HG02943 (cell line): Measurements from ENCODE around the gene PAX7.
"Not testable (repeated sequence)": the region's sequence is repeated elsewhere in the genome, so short reads cannot be mapped to it uniquely, and the experiment has no call there.

ENCODE experiments used
- ATAC-seq: cut with Tn5 transposase; IDR thresholded peaks from one replicate; pipeline ENCODE4 v1.9.1; 2021; ENCODE audit warnings: mild to moderate bottlenecking, low read depth, moderate library complexity; ENCODE audit not compliant: unreplicated experiment

Gene PAX7

DNA sequence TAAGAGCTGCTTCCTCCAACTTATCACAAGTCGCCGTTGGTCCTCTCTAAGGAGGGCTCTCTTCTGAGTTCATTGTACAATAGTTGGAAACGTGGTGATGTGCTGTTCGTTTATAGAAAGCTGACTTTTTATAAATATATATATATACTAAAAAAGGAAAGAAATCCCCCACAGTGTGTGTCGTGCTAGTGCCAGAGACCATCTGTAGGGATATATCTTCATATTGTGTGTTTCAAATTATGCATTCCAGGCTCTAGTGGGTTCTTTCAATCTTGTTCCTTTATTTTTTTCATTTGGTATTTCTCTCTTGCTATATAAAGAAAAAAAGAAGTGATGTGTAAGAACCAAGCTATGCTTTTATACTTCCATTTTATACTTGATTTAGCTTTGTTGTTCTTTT is 117.0 kb downstream of the PAX7 start:
- no peak for ATAC-seq

DNA sequence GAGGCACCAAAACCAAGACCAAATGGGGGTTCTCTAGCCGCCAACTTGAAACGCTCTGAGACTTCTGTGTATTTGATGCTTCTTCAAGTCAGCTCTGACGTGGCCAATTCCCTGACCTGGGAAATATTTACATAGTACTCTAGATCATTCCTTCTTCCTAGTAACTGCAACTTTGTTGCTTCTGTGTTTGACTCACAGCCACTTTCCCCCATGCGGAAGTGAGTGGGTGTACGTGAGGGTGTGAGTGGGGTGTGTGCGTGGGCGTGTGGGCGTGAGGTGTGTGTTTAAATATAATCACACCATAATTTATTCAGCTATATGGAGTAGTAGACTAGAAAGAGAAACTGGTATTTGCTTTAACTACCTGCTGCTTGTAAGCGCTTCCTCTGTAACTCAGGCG is 117.8 kb downstream of the PAX7 start:
- ATAC-seq, result no peak

DNA sequence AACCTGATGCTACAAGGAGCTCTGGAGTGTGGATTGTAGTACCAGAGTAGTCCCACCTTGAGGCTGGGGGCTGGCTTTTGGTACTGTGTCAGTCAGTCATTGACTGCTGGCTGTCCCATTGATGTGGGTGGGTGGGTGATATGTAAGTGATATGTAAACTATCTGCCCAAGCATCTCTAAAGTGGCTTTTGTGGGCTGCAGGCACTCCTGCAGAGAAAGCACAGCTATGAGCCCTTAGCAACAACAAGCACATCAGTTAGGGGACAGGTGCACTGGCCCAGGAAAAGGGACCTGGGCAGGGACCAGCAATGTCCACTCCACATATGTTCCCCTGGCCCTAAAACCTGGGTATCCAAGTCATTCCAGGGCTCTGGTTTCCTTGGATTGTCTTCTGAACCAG is 118.9 kb downstream of the PAX7 start:
- no peak for ATAC-seq

DNA sequence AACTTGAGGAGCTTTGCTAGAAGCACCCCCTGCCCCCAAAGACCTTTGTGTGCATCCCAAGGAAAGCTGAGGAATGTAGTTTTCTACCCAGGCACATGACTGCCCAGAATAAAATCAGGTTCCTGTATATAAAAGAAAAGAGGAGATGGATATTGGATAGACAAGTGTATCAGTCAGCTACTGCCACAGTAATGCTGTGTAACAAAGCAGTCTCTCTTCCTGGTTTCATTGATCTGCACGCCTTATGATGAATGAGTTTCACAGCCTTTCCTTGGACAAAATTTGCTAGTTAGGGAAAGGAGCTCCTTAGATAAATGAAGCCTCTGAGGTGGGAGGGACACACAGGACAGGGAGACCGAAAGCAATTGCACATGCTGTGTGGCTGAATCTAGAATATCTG is 120.0 kb downstream of the PAX7 start:
- no peak for ATAC-seq

GRCh38 chr1:18751425-18751824 is 120.8 kb downstream of the PAX7 start:
- ATAC-seq, result no peak

DNA sequence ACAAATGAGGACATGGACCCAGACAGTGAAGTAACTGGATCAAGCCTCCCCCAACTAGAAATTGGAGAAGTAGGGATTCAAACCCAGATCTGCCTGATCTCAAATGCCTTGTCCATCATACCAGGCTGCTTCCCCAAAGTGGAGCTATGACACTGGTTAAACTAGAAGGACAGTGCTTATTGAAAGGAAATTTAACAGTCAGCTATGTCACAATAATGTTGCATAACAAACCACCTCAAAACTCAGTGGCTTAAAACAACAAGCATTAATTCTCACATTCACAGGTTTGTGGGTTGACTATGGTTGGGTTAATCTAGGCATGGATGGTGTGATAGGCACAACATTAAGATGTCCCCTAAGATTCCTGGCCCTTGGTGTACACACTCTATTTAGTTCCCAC is 121.8 kb downstream of the PAX7 start:
- ATAC-seq, result no peak

DNA sequence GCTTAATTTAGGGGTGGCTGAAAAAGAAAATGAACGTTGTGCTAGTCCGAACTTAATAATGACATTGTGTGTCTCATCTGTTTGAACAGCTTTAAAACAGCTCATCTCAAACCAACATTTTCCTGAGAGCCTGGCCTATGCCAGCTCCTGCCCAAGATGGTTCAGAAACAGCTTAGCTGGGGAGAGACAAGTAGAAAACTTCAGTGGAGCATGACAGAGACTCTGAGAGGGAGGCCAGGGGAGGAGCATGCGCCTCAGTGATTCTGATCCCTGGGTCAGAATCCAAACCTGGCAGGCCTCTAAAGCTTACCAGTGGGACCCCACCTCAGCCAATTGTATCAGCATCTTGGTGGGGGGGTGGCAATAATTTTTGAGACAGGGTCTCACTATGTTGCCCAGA is 129.5 kb downstream of the PAX7 start:
- ATAC-seq, result no peak

GRCh38 chr1:18761948-18762840 is 131.5 kb downstream of the PAX7 start:
- no peak for ATAC-seq

DNA sequence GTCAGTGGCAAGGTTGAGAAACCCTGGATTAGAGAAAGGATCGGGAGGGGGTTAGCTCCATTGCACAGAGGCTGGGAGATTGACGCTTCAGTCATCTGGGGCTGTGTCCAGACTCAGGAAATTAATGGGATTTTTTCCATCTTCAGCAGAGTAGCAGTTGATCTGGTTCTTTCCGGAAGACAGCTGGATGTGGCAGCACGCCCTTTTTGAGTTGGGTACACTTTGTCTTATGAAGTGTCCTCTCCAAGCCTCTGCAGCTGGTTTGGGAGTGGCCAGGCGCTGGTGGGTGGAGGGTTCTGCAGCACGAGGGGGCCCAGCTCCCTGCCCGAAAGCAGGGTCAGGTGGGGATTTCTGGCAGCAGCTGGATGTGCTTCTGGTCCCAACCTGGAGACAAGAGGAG is 133.7 kb downstream of the PAX7 start:
- ATAC-seq, result no peak

DNA sequence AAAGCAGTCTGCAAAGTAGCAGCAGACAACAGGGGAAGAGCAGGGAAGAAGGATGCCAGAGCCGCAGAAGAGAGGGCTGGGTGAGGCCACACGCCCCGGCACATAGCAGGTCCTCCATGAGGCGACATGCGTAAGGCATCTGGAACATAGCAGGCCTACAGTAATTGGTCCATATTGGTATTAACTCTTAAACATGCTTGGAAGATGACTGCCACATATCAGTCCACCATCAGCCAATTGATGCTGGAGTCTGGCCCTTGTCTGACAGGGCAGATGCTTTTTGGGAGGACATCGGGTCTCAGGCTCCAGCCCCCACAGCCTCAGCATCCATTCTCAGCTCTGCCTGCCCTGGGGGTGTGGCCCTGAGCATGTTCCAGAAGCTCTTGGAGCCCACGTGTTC is 135.1 kb downstream of the PAX7 start:
- ATAC-seq, result no peak

GRCh38 chr1:18766328-18766727 is 135.7 kb downstream of the PAX7 start:
- ATAC-seq, result no peak

- ATAC-seq, result not testable (repeated sequence)
Observed at GRCh38 chr1:18767576-18767975, 136.9 kb downstream of the PAX7 start.

DNA sequence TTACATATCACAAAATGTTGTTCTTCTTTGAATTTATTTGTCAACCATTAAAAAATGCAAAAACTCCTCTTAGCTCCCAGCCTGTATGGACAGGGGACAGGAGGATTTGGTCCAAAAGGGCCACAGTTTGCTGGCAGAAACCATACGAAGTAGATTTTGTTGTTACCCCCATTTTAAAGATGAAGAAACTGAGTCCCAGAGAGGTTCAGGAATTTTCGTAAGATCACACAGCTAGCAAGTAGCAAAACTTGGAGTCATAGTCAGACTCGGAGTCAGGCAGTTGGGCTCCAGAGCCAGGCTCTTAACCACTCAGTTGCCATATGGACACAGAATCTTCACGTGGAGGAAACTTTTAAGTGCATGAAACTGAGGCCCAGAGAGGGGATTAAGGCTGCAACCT is 137.4 kb downstream of the PAX7 start:
- ATAC-seq, result no peak

DNA sequence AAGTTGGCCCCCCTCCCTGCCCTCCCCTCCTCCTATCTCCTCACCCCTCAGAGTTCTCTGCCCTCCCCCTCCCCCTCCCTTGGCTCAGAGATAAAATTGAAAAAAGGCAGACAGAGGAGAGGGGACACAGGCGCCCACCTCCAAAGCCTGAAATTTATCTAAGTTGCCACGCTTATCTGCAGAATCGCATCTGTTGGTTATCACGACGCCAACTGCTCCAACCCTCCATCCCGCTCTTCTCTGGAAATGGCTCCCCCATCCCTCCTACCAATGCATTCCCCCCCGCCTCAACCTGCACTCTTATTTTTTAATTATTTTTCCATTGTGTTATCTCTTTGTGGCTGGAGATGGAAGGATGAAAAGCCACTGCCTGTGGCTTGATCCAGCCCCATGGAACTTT is 138.5 kb downstream of the PAX7 start:
- no peak for ATAC-seq

- no peak for ATAC-seq
Observed at GRCh38 chr1:18770799-18771198, 140.2 kb downstream of the PAX7 start.

DNA sequence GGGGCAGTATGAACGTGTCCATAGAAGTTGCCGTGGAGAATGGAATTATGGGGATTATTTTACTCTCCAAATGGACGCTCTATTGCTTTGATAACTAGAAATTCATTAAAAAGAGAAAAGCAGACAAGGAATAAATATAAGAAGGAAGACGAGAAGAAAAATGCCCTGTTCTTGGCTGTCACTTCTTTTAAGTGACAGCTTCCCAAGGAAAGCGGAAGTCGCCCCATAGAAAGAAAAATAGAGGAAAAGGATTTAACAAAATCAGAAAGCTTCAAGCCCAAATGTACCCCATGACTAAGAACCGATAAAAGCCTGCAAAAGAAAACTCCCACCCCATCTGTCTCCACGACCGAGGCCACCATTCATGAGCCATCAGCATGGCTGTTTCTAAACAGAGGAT is 143.1 kb downstream of the PAX7 start:
- no peak for ATAC-seq

GRCh38 chr1:18775341-18775740 is 144.7 kb downstream of the PAX7 start:
- ATAC-seq, result no peak

DNA sequence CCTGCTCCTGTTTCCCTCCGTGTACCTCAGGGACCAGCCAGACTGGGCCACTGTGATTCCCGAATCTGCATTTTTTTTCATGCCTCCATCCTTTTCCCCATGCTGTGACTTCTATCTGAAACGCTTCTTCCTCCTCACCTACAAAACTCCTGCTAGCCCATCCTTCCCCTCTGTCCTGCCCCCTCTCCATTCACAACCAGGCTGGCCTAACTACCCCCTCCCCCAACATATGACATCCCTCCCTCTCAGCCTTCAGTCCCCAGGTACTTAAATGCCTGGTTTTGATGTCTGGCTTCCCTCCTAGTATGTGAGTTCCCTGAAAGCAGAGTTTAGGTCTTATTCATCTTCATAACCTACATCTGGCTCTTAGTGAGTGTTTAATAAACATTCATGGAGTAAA is 146.1 kb downstream of the PAX7 start:
- ATAC-seq, result no peak

GRCh38 chr1:18778437-18778836 is 147.8 kb downstream of the PAX7 start:
- ATAC-seq, result no peak

- ATAC-seq, result no peak
Observed at GRCh38 chr1:18781031-18781430, 150.4 kb downstream of the PAX7 start.

- ATAC-seq, result no peak
Observed at GRCh38 chr1:18783705-18784481, 153.2 kb downstream of the PAX7 start.

DNA sequence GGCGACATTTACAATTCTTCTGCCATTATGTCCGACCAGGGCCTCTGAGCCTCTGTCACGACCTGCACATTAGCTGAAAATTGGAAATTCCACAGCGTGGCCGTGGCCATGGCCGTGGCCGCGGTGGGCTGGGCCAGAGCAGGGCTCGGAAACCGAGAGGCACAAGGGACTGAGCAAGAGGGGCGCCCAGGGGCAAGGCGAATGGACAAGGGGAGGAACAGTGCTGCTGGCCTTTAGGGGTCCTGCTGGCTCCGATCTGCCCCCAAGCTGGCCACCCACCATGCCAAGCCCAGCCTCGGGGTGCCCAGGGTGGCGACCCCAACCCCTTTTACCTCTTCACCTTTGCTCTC is 153.8 kb downstream of the PAX7 start:
- no peak for ATAC-seq
